C4-2B (cell line): ENCODE results near the gene SLC35A2.

Source experiments
- CTCF ChIP-seq: fragments of 450-650 bp; conservative IDR thresholded peaks from 2 replicates; pipeline ENCODE4 v1.5.1; 2017; ENCODE audit warnings: mild to moderate bottlenecking
- ZFX ChIP-seq: fragments of 450-650 bp; IDR thresholded peaks from 2 replicates; pipeline ENCODE4 v1.6.1; 2017

GRCh38 chrX:48948589-48948988 is 37.1 kb upstream of the SLC35A2 start:
- no peak for TF ChIP-seq CTCF
- TF ChIP-seq ZFX: no peak
